Fibroblast of the aortic adventitia (primary cell): ENCODE data around the gene NUSAP1. TPM values are rescaled to one million over a fixed set of nuclear protein-coding genes. Genes with fewer than 3 reads are reported as not detected.

ENCODE experiments used
- DNase-seq: peaks from one replicate; pipeline ENCODE4 v3.0.0-alpha.2; 2010; ENCODE audit warnings: low read depth
- H3K4me3 ChIP-seq: 2 replicates; pipeline ENCODE4 v1.5.1; 2011; ENCODE audit warnings: low read depth, mild to moderate bottlenecking, control low read depth, low read length, moderate library complexity
- CTCF ChIP-seq: IDR thresholded peaks from 2 replicates; pipeline ENCODE4 v1.5.1; 2011; ENCODE audit warnings: mild to moderate bottlenecking, low read length, control low read depth, inconsistent platforms; ENCODE audit not compliant: insufficient read depth
- total RNA-seq: library from RNA; depleted of rRNA; stranded (reverse); fragments of >200 nt; gene quantifications from 2 replicates; pipeline ENCODE4 v1.2.3, GENCODE V29; 2012; ENCODE audit warnings: low replicate concordance

The NUSAP1 gene
- total RNA-seq, 1 donor: 85.8 TPM

GRCh38 chr15:41334293-41335120, 1.8 kb downstream of the NUSAP1 start:
- no peak overlapping the region for H3K4me3 ChIP-seq
- TF ChIP-seq CTCF: no peak
- DNase-seq: no peak

GRCh38 chr15:41336549-41336948, 3.9 kb downstream of the NUSAP1 start:
- TF ChIP-seq CTCF: no peak
- DNase-seq: no peak
- no peak overlapping the region for H3K4me3 ChIP-seq

- no peak for DNase-seq
- TF ChIP-seq CTCF: no peak
- no peak overlapping the region for H3K4me3 ChIP-seq
Measured at GRCh38 chr15:41337047-41337446, 4.4 kb downstream of the NUSAP1 start.

GRCh38 chr15:41337631-41338522, 5.2 kb downstream of the NUSAP1 start:
- no peak for DNase-seq
- no peak for TF ChIP-seq CTCF
- no peak overlapping the region for H3K4me3 ChIP-seq

GRCh38 chr15:41340189-41340695, 7.6 kb downstream of the NUSAP1 start:
- no peak for DNase-seq
- no peak for TF ChIP-seq CTCF
- H3K4me3 ChIP-seq: no peak overlapping the region

GRCh38 chr15:41341519-41341918, 8.8 kb downstream of the NUSAP1 start:
- no peak overlapping the region for H3K4me3 ChIP-seq
- no peak for TF ChIP-seq CTCF
- no peak for DNase-seq
